ENCODE results near the gene NAB1. TPM values are rescaled to one million over a fixed set of nuclear protein-coding genes. Genes with fewer than 3 reads are reported as not detected.

The NAB1 gene
- polyA plus RNA-seq, 3 donors: 62.6 to 68.2 (median 65.2) TPM

DNA sequence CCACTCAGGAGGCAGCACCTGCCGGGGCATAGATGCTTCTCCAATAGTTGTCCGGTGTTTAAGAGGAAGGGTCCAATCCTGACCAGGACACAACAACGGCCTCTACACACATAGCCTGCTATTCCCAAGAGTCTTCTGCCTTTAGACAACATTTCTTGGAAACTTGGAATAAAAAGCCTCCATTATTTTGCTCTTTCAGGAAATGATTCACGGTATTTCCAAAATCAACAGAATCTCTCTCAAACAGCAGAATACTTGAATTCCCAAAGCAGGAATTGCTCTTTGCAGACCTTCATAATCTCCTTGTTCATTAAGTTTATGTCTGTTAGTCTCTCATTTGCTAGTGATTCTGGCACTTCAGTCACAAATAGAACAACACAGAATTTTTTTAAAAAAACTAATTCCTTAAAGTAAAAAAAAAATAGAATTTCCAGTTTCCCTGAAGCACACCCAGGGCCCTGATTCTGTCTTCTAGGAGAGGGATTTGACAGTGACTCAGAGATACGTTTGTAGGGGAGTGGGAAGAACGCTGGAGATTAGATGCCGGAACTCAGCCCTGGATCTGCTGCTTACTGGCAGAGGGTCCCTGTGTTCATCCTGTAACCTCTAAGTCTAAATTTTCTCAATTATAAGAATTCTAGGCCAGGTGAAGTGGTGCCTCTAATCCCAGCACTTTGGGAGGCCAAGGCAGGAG, 74.7 kb downstream of the NAB1 start:
- no peak for DNase-seq (ENCODE audit: extremely low read depth in 1 of 11, low read depth in 9 of 11, low spot score in 4 of 11)

DNA sequence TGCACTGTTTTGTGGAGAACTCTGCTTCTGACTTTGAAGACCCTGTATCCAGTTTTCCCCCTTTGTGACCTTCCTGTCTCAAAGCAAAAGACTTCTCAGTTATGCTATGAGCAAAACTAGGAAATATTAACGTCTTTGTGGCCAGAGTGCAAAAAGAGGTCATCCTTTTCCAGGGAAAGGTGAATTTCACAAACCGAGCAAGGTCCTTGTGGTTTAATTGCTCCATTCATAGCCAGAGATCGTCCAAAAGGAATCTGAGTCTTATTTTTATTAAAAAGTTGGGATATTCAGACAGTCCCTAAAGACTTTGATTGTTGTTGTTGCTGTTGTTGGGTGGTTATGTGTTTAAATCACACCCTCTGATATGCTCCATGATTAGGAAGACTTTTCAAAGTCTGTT, 77.4 kb downstream of the NAB1 start:
- DNase-seq (ENCODE audit: extremely low read depth in 1 of 11, low read depth in 9 of 11, low spot score in 4 of 11): no peak

GRCh38 chr2:190736355-190736754, 87.5 kb downstream of the NAB1 start:
- no peak for DNase-seq (ENCODE audit: extremely low read depth in 1 of 11, low read depth in 9 of 11, low spot score in 4 of 11)

DNA sequence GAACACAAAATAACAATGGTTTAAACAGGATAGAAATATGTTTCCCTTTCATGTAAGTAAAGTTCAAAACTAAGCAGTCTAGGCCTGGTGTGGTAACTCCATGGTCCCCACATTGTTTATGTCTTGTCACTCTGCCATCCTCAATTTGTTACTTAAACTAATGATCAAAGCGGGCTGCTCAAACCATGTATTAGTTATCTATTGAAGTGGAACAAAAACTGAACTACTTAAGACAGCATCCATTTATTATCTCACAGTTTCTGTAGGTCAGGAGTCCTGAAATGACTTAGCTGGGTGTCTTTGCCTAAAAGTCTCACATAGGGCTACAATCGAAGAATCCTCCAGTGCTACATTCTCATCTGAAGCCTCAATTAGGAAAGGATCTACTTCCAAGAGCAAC, 91.6 kb downstream of the NAB1 start:
- DNase-seq (ENCODE audit: extremely low read depth in 1 of 11, low read depth in 9 of 11, low spot score in 4 of 11): no peak

Other genes starting within 250 kb of the NAB1 start
- 10 to 100 TPM; 12.5 to 14.8 (median 13.5) TPM for gene MFSD6, start 240.7 kb upstream of the NAB1 start, polyA plus RNA-seq (ENCODE audit: insufficient read length in 3 of 3)
- gene NEMP2, start 114.4 kb upstream of the NAB1 start, polyA plus RNA-seq (ENCODE audit: insufficient read length in 3 of 3): 10 to 100 TPM; 10.1 to 14.3 (median 13.6) TPM
- 100 to 1,000 TPM; 256 to 330 (median 297) TPM for gene GLS, start 231.7 kb downstream of the NAB1 start, polyA plus RNA-seq (ENCODE audit: insufficient read length in 3 of 3)

Measured in renal cortex interstitium (tissue), 11 donors.